Astrocyte (in vitro differentiated cells and primary cell): ENCODE measurements around the gene UBASH3A.

Experiments
- CTCF ChIP-seq: IDR thresholded peaks from 2 replicates; pipeline ENCODE4 v1.5.1; 2011; ENCODE audit warnings: low read depth, mild to moderate bottlenecking, inconsistent platforms, low read length, moderate library complexity; ENCODE audit not compliant: insufficient read depth
- EZH2 ChIP-seq: IDR thresholded peaks from 2 replicates; pipeline ENCODE4 v1.6.1; 2012; ENCODE audit warnings: mild to moderate bottlenecking, low read length, inconsistent platforms; ENCODE audit not compliant: insufficient read depth

DNA sequence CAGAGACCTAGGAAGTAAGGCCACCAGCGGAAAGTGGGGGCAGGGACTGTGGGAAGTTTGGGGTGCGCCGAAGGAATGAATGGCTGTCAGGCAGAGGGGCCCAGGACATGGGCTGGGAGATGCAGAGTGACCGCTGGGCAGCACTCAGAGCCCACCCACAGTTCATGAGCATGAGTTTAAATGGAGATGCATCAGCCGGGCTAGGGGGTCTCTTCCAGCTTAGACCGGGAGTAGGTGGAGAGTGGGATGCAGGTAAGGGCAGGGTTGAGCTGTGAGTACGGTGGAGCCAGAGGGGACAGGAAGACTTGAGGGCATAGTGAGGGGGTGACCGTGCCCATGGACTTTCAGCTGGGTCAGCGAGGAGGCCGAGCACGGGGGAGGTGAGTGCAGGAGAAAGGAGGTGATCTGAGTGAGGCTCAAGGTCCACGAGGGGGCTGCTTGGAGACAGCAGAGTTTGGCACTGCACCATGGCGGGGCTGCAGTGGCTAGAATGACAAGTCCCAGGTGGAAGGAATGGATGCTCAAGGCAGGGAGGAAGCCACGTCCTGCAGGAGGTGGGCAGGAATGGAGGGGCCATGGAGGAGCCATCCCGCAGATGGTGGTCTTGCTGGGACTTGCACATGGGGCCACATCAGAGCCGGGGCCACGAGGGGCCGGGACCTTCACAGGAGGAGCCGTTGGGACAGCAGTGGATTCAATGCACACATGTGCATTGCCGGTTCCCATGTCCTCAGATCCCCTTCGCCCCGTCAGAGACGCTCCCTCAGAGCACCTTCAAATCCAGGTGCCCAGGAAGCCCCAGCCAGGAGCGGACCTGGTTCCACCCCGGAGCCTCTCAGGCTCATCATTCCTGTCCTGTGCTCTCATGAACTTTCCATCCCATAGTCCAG is 34.9 kb downstream of the UBASH3A start:
- no peak for TF ChIP-seq CTCF
- TF ChIP-seq EZH2: no peak
